Trophoblast cell (in vitro differentiated cells and primary cell): ENCODE measurements around the gene PWP2.
"Not testable (repeated sequence)": the region's sequence is repeated elsewhere in the genome, so short reads cannot be mapped to it uniquely, and the experiment has no call there.

Experiments
- DNase-seq, 2 donors: peaks; one replicate each; pipeline ENCODE4 v3.0.0-alpha.2; 2016
- H2AFZ ChIP-seq: 2 replicates; pipeline ENCODE4 v1.6.1; 2013; ENCODE audit warnings: low read length, moderate library complexity, mild to moderate bottlenecking; ENCODE audit not compliant: insufficient read depth, poor library complexity
- H2AK5ac ChIP-seq: 2 replicates; pipeline ENCODE4 v1.6.1; 2013; ENCODE audit warnings: mild to moderate bottlenecking, low read length
- H2BK120ac ChIP-seq: 2 replicates; pipeline ENCODE4 v1.6.1; 2013; ENCODE audit warnings: low read length, mild to moderate bottlenecking, moderate library complexity; ENCODE audit not compliant: insufficient read depth, poor library complexity
- H2BK12ac ChIP-seq: 2 replicates; pipeline ENCODE4 v1.6.1; 2013; ENCODE audit warnings: mild to moderate bottlenecking, low read length, moderate library complexity
- H2BK5ac ChIP-seq: 2 replicates; pipeline ENCODE4 v1.6.1; 2013; ENCODE audit warnings: low read length, low read depth, moderate library complexity, mild to moderate bottlenecking; ENCODE audit not compliant: poor library complexity
- H3K14ac ChIP-seq: 2 replicates; pipeline ENCODE4 v1.6.1; 2013; ENCODE audit warnings: mild to moderate bottlenecking, low read length
- H3K18ac ChIP-seq: 2 replicates; pipeline ENCODE4 v1.6.1; 2013; ENCODE audit warnings: mild to moderate bottlenecking, low read length
- H3K23ac ChIP-seq: 2 replicates; pipeline ENCODE4 v1.6.1; 2013; ENCODE audit warnings: low read length
- H3K27ac ChIP-seq: 2 replicates; pipeline ENCODE4 v1.5.1; 2013; ENCODE audit warnings: low read depth, mild to moderate bottlenecking, inconsistent platforms, low read length, moderate library complexity
- H3K27me3 ChIP-seq: 2 replicates; pipeline ENCODE4 v1.6.1; 2013; ENCODE audit warnings: inconsistent platforms, mild to moderate bottlenecking, low read length, moderate library complexity; ENCODE audit not compliant: insufficient read depth
- H3K36me3 ChIP-seq, 2 experiments: 1 replicate in 1 of 2; 2 replicates in 1 of 2; pipeline ENCODE4 v1.6.1; 2013; ENCODE audit warnings: low read length in 2 of 2, mild to moderate bottlenecking in 2 of 2, moderate library complexity in 1 of 2; ENCODE audit not compliant: insufficient read depth in 2 of 2, control insufficient read depth in 1 of 2
- H3K4ac ChIP-seq: 2 replicates; pipeline ENCODE4 v1.6.1; 2013; ENCODE audit warnings: low read depth, mild to moderate bottlenecking, low read length, moderate library complexity
- H3K4me1 ChIP-seq, 2 experiments: 1 replicate in 1 of 2; 2 replicates in 1 of 2; pipeline ENCODE4 v1.6.1; 2013; ENCODE audit warnings: low read length in 2 of 2, mild to moderate bottlenecking in 2 of 2, moderate library complexity in 1 of 2; ENCODE audit not compliant: insufficient read depth in 2 of 2, control insufficient read depth in 1 of 2
- H3K4me2 ChIP-seq: 2 replicates; pipeline ENCODE4 v1.6.1; 2013; ENCODE audit warnings: inconsistent platforms, mild to moderate bottlenecking, low read length, moderate library complexity
- H3K4me3 ChIP-seq: 2 replicates; pipeline ENCODE4 v1.5.1; 2013; ENCODE audit warnings: mild to moderate bottlenecking, low read depth, low read length, inconsistent platforms
- H3K79me1 ChIP-seq: one replicate; pipeline ENCODE4 v1.6.1; 2013; ENCODE audit warnings: low read length
- H3K79me2 ChIP-seq: 2 replicates; pipeline ENCODE4 v1.6.1; 2013; ENCODE audit warnings: low read length, mild to moderate bottlenecking; ENCODE audit not compliant: control insufficient read depth, insufficient read depth, poor library complexity
- H3K9ac ChIP-seq: 2 replicates; pipeline ENCODE4 v1.6.1; 2013; ENCODE audit warnings: mild to moderate bottlenecking, low read length
- H3K9me3 ChIP-seq: 2 replicates; pipeline ENCODE4 v1.6.1; 2013; ENCODE audit warnings: low read depth, mild to moderate bottlenecking, control low read depth, inconsistent platforms, low read length; ENCODE audit not compliant: insufficient read depth
- H4K12ac ChIP-seq: 2 replicates; pipeline ENCODE4 v1.6.1; 2013; ENCODE audit warnings: low read depth, mild to moderate bottlenecking, low read length, moderate library complexity
- H4K8ac ChIP-seq: 2 replicates; pipeline ENCODE4 v1.6.1; 2013; ENCODE audit warnings: low read depth, mild to moderate bottlenecking, low read length, moderate library complexity
- H4K91ac ChIP-seq: one replicate; pipeline ENCODE4 v1.6.1; 2013; ENCODE audit warnings: low read depth, mild to moderate bottlenecking, low read length, moderate library complexity
- WGBS: extraction: QIAGEN DNeasy Blood & Tissue Kit; methylation state at CpG from one replicate; pipeline ENCODE4 v1.1.7; 2013; ENCODE audit warnings: missing lambda C conversion rate; ENCODE audit not compliant: insufficient read length, insufficient coverage; ENCODE audit errors: extremely low coverage; 5-methylcytosine and 5-hydroxymethylcytosine counted together

PWP2 gene

DNA sequence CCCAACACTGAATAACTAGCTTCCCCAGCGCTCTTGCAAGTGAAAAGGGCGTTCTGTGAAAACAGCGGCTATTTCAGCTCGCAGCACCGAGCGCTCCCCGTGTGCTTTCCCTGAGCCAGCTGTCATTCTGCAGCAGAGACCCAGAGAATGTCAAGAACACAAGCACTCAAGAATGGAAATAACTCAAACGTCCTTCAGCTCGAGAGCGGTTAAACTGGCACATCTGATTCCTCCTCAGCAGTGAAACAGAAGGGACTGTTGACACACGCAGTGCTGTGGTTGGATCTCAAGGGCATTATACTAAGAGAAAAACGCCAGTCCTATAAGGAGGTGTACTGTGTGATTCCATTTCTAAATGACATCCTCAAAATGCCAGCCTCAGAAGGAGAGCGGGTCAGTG is 8.2 kb upstream of the PWP2 start:
- not testable (repeated sequence) for H3K4me3 ChIP-seq, H3K4me2 ChIP-seq, H3K79me1 ChIP-seq, H3K23ac ChIP-seq, H4K12ac ChIP-seq, DNase-seq, H2BK120ac ChIP-seq, H3K14ac ChIP-seq, H3K27ac ChIP-seq, H2AFZ ChIP-seq, H3K79me2 ChIP-seq, H4K8ac ChIP-seq, H3K4ac ChIP-seq, H3K36me3 ChIP-seq, H3K18ac ChIP-seq, H2BK12ac ChIP-seq, H3K4me1 ChIP-seq, H3K9me3 ChIP-seq, H2AK5ac ChIP-seq, H4K91ac ChIP-seq, H3K9ac ChIP-seq, H2BK5ac ChIP-seq, H3K27me3 ChIP-seq
- WGBS, result no CpG with 5 or more reads among the region's 13 CpGs

- H3K18ac ChIP-seq, H3K79me2 ChIP-seq, H3K14ac ChIP-seq, H2AFZ ChIP-seq, H3K23ac ChIP-seq, H3K27ac ChIP-seq, H3K9ac ChIP-seq, H4K91ac ChIP-seq, H2BK120ac ChIP-seq, H3K27me3 ChIP-seq, H3K36me3 ChIP-seq, H3K4me2 ChIP-seq, H3K4ac ChIP-seq, H2AK5ac ChIP-seq, H3K79me1 ChIP-seq, H3K9me3 ChIP-seq, H2BK12ac ChIP-seq, H4K8ac ChIP-seq, H3K4me3 ChIP-seq, H4K12ac ChIP-seq, DNase-seq, H3K4me1 ChIP-seq, H2BK5ac ChIP-seq: not testable (repeated sequence)
- WGBS, result no CpG with 5 or more reads among the region's 31 CpGs
Observed at GRCh38 chr21:44107589-44107988, 390 bp downstream of the PWP2 start.

DNA sequence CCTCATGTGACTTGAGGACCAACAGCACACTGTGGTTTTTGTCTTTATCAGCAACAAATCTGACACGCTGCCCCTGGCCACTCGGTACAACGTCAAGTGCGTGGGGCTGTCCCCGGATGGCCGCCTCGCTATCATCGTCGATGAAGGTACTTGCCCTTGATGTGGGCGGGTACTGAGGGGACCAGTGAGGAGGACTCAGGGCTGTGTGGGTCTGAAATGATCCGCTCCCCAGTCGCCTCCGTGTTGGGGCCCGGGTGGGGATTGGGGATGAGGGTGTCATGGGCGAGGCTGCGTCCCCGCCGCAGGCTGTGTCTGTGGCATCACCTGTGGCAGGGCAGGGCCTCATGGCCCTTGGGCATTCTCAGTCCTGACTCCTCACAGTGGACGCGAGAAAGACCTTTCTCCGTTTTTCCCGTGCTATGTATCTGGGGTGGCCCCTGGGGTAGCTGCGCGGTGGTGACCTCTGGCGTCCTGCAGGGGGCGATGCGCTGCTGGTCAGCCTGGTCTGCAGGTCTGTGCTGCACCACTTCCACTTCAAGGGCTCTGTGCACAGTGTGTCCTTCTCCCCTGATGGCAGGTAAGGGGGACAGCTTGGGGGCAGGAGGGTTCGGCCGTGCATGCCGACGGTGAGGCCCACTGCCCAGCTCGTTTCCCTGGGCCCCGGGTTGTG is 6.6 kb downstream of the PWP2 start:
- H4K91ac ChIP-seq, H3K79me1 ChIP-seq, DNase-seq, H3K79me2 ChIP-seq, H3K23ac ChIP-seq, H3K4me1 ChIP-seq, H3K27me3 ChIP-seq, H4K12ac ChIP-seq, H3K9ac ChIP-seq, H3K4me2 ChIP-seq, H2AK5ac ChIP-seq, H2BK12ac ChIP-seq, H4K8ac ChIP-seq, H3K9me3 ChIP-seq, H2BK5ac ChIP-seq, H3K4me3 ChIP-seq, H2BK120ac ChIP-seq, H3K27ac ChIP-seq, H3K4ac ChIP-seq, H2AFZ ChIP-seq, H3K36me3 ChIP-seq, H3K14ac ChIP-seq, H3K18ac ChIP-seq: not testable (repeated sequence)
- WGBS, result no CpG with 5 or more reads among the region's 33 CpGs

GRCh38 chr21:44122131-44122530 is 14.9 kb downstream of the PWP2 start:
- no CpG with 5 or more reads among the region's 10 CpGs for WGBS

More at GRCh38 chr21:44122131-44122530, 14.9 kb downstream of the PWP2 start:
- H4K12ac ChIP-seq, H3K79me1 ChIP-seq, H3K79me2 ChIP-seq, H3K27me3 ChIP-seq, H3K23ac ChIP-seq, H4K91ac ChIP-seq, H2AK5ac ChIP-seq, H3K9ac ChIP-seq, H3K18ac ChIP-seq, H3K4ac ChIP-seq, H2BK5ac ChIP-seq, H3K14ac ChIP-seq, H3K4me2 ChIP-seq, H2AFZ ChIP-seq, H3K4me1 ChIP-seq, H2BK12ac ChIP-seq, H3K4me3 ChIP-seq, DNase-seq, H3K36me3 ChIP-seq, H3K27ac ChIP-seq, H3K9me3 ChIP-seq, H2BK120ac ChIP-seq, H4K8ac ChIP-seq: not testable (repeated sequence)
